Activated T-cell treated with anti-CD3 and anti-CD28 coated beads, Interleukin-2, amount 50 U/mL, for 24 hours (primary cell): ENCODE measurements around the gene LYVE1.

Source experiments
- DNase-seq: peaks from one replicate; pipeline ENCODE4 v3.0.0-alpha.2; 2020
- H3K27ac Mint-ChIP-seq: 2 replicates; pipeline ENCODE4 v1.8.0; 2020; ENCODE audit warnings: mild to moderate bottlenecking, mixed read lengths
- H3K27me3 Mint-ChIP-seq: 2 replicates; pipeline ENCODE4 v1.8.0; 2020; ENCODE audit warnings: mixed read lengths
- H3K36me3 Mint-ChIP-seq: 2 replicates; pipeline ENCODE4 v1.8.0; 2020; ENCODE audit warnings: low read depth, mixed read lengths
- H3K4me1 Mint-ChIP-seq: 2 replicates; pipeline ENCODE4 v1.8.0; 2020; ENCODE audit warnings: low read depth, mixed read lengths
- H3K4me3 Mint-ChIP-seq: 2 replicates; pipeline ENCODE4 v1.8.0; 2020; ENCODE audit warnings: mild to moderate bottlenecking, moderate library complexity, mixed read lengths
- H3K9me3 Mint-ChIP-seq: 2 replicates; pipeline ENCODE4 v1.8.0; 2020; ENCODE audit warnings: mixed read lengths

LYVE1 gene

DNA sequence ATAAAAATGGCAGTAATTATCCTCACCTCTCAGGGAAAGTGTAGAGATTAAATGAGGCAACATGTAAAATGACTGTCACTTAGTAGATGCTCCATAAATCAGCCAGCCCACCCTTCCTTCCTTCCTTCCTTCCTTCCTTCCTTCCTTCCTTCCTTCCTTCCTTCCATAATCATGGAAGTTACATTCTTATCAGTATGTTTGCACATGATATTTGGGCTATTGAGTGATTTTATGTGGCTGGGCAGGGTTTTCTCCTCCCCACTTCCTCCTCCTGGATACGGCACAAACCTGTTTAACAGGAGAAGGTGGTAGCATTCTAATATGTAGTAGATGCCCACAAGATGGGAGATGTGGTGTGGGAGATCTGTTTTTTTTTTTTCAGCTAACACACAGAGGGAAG lies 11.9 kb downstream of the LYVE1 start:
- H3K27ac Mint-ChIP-seq, result no peak overlapping the region
- DNase-seq, result no peak
- H3K9me3 Mint-ChIP-seq, result peaks cover 4% of the 10 kb centered on the region
- peaks cover 6% of the 10 kb centered on the region for H3K27me3 Mint-ChIP-seq
- H3K4me3 Mint-ChIP-seq, result no peak overlapping the region
- no peaks in the 10 kb centered on the region for H3K4me1 Mint-ChIP-seq
- H3K36me3 Mint-ChIP-seq, result no peaks in the 10 kb centered on the region

DNA sequence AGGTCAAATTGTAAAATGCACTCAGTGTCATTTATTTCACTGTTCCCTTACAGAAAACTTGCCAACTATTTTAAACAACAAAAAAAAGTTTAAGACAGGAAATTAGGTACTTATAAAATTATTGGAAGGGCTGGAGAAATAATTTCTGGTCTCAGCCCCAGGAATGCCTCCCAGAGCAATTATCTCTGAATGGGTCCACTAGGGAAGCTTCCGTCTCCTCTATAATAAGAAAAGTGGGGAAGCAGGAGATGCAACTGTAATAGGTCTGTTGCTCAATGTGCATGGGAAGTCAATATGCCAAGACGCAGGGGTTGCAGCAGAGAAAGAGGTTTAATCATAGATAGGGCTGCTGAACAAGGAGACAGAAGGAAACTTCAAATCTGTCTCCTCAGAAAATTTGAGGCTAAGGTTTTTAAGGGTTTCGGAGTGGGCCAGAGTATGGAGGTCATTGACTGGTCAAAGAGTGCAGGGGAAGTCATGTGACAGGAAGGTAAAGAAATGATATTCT lies 16.6 kb downstream of the LYVE1 start:
- DNase-seq, result no peak
- peaks cover 3% of the 10 kb centered on the region for H3K27me3 Mint-ChIP-seq
- peaks cover 6% of the 10 kb centered on the region for H3K9me3 Mint-ChIP-seq
- no peak overlapping the region for H3K27ac Mint-ChIP-seq
- no peaks in the 10 kb centered on the region for H3K4me1 Mint-ChIP-seq
- no peak overlapping the region for H3K4me3 Mint-ChIP-seq
- H3K36me3 Mint-ChIP-seq, result no peaks in the 10 kb centered on the region

DNA sequence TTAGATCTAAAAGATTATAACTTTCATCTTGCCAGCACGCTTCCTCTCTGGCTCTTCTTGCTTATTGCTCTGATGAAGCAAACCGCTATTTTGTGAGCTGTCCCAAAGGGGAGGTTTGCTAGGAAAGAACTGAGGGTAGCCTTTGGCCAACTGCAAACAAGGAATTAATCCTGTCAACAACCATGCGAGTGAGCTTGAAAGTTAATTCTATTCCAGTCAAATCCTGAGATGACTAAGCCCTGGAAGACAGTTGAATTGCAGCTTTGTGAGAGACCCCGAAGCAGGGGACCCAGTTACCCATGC lies 17.2 kb downstream of the LYVE1 start:
- peaks cover 6% of the 10 kb centered on the region for H3K9me3 Mint-ChIP-seq
- no peak overlapping the region for H3K27ac Mint-ChIP-seq
- H3K27me3 Mint-ChIP-seq, result peaks cover 3% of the 10 kb centered on the region
- H3K4me1 Mint-ChIP-seq, result no peaks in the 10 kb centered on the region
- no peak for DNase-seq
- no peaks in the 10 kb centered on the region for H3K36me3 Mint-ChIP-seq
- no peak overlapping the region for H3K4me3 Mint-ChIP-seq

- H3K27me3 Mint-ChIP-seq, result peaks cover 3% of the 10 kb centered on the region
- no peak for DNase-seq
- peaks cover 6% of the 10 kb centered on the region for H3K9me3 Mint-ChIP-seq
- no peaks in the 10 kb centered on the region for H3K36me3 Mint-ChIP-seq
- no peak overlapping the region for H3K4me3 Mint-ChIP-seq
- no peak overlapping the region for H3K27ac Mint-ChIP-seq
- no peaks in the 10 kb centered on the region for H3K4me1 Mint-ChIP-seq
Observed at GRCh38 chr11:10550503-10551289, 17.8 kb downstream of the LYVE1 start.

GRCh38 chr11:10544491-10545465 lies 23.7 kb downstream of the LYVE1 start:
- H3K4me1 Mint-ChIP-seq, result peaks cover 11% of the 10 kb centered on the region
- no peaks in the 10 kb centered on the region for H3K9me3 Mint-ChIP-seq
- no peaks in the 10 kb centered on the region for H3K27me3 Mint-ChIP-seq
- H3K4me3 Mint-ChIP-seq, result no peak overlapping the region
- no peak overlapping the region for H3K27ac Mint-ChIP-seq
- peaks cover 4% of the 10 kb centered on the region for H3K36me3 Mint-ChIP-seq
- DNase-seq, result no peak

- Mint-ChIP-seq H3K27ac (no peak overlapping the region), H3K27me3 (no peaks in the 10 kb centered on the region), H3K36me3 (peaks cover 4% of the 10 kb centered on the region), H3K4me1 (peaks cover 17% of the 10 kb centered on the region), H3K9me3 (no peaks in the 10 kb centered on the region), H3K4me3 (no peak overlapping the region)
- no peak for DNase-seq
Observed at GRCh38 chr11:10543782-10544181, 24.7 kb downstream of the LYVE1 start.

GRCh38 chr11:10542776-10543175 lies 25.7 kb downstream of the LYVE1 start:
- no peak overlapping the region for H3K27ac Mint-ChIP-seq
- no peak for DNase-seq
- H3K36me3 Mint-ChIP-seq, result peaks cover 4% of the 10 kb centered on the region
- no peak overlapping the region for H3K4me3 Mint-ChIP-seq
- H3K9me3 Mint-ChIP-seq, result no peaks in the 10 kb centered on the region
- no peaks in the 10 kb centered on the region for H3K27me3 Mint-ChIP-seq
- peaks cover 24% of the 10 kb centered on the region for H3K4me1 Mint-ChIP-seq

- H3K4me3 Mint-ChIP-seq, result peak overlapping the region; percentile 91
- peak overlapping the region; percentile 83 for H3K27ac Mint-ChIP-seq
- no peak for DNase-seq
- H3K4me1 Mint-ChIP-seq, result peaks cover 24% of the 10 kb centered on the region
- H3K9me3 Mint-ChIP-seq, result no peaks in the 10 kb centered on the region
- H3K27me3 Mint-ChIP-seq, result no peaks in the 10 kb centered on the region
- H3K36me3 Mint-ChIP-seq, result peaks cover 4% of the 10 kb centered on the region
Observed at GRCh38 chr11:10541561-10541930, 26.9 kb downstream of the LYVE1 start.

DNA sequence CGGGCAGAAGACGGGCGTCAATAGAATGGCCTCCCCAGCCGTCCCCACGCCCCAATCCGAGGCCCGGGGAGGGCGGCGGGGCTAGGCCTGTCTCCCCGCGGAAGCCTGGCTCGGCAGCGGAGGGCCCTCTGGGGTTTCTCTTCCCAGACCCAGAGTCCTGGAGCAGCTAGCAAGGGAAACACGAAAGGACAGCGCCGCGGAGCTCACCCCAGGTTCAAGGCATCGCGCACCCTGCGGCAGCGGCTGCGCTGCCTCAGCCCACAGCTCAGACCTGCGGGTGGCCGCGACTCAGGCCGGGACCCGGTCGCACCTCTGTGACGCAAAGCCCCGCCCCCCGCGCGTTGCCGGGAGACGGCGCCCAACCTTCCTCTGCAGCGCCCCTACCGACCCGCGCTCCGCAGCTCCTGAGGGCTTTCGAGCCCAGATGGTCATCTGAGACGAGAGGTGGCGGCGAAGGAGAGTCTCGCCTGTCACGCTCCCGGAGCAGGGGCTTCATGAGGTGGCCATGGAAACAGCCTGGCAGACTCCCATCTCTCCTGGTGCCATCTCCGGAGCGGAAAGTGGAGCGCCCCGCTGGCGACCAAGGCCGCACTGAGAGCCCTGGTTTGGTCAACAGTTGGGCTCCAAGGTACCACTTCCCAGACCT lies 27.4 kb downstream of the LYVE1 start, which contains the start of gene RNF141:
Gene RNF141, minus strand, starts transcription at position 273 of the 646 bp plus-strand sequence. CDS start 7,029 bp downstream, outside the sequence.
- Mint-ChIP-seq H3K36me3 (peaks cover 4% of the 10 kb centered on the region), H3K9me3 (no peaks in the 10 kb centered on the region), H3K4me3 (peak within 1 kb of the TSS; percentile 91), H3K27ac (peak within 1 kb of the TSS; percentile 83), H3K4me1 (peaks cover 26% of the 10 kb centered on the region), H3K27me3 (no peaks in the 10 kb centered on the region)
- peak; percentile 98 for DNase-seq

- peak overlapping the region; percentile 83 for H3K27ac Mint-ChIP-seq
- H3K4me3 Mint-ChIP-seq, result peak overlapping the region; percentile 91
- peaks cover 4% of the 10 kb centered on the region for H3K36me3 Mint-ChIP-seq
- no peaks in the 10 kb centered on the region for H3K9me3 Mint-ChIP-seq
- peaks cover 29% of the 10 kb centered on the region for H3K4me1 Mint-ChIP-seq
- H3K27me3 Mint-ChIP-seq, result no peaks in the 10 kb centered on the region
- DNase-seq, result no peak
Observed at GRCh38 chr11:10540546-10540914, 27.9 kb downstream of the LYVE1 start.

- peaks cover 4% of the 10 kb centered on the region for H3K36me3 Mint-ChIP-seq
- H3K4me3 Mint-ChIP-seq, result peak overlapping the region; percentile 91
- no peaks in the 10 kb centered on the region for H3K9me3 Mint-ChIP-seq
- no peak overlapping the region for H3K27ac Mint-ChIP-seq
- no peak for DNase-seq
- H3K27me3 Mint-ChIP-seq, result no peaks in the 10 kb centered on the region
- peaks cover 29% of the 10 kb centered on the region for H3K4me1 Mint-ChIP-seq
Observed at GRCh38 chr11:10539339-10539738, 29.1 kb downstream of the LYVE1 start.

DNA sequence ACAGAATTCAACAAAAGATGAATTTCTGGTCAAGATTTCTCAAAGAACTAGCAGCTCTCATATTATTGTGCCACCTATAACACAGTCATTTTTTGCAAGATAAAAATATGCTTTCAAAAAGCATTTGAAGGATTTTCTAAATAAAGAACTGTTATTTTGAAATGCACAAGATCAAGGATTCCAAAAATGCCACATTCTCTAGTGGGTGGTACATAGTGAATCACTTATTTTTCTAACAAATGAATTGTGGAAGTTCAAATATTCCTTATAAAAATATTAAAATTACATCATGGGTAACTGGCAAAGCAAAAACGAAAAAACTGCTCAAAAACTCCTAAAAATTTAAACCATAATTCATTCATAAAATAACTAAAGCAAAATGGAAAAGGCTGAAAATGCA lies 29.5 kb downstream of the LYVE1 start:
- Mint-ChIP-seq H3K27me3 (no peaks in the 10 kb centered on the region), H3K36me3 (peaks cover 6% of the 10 kb centered on the region), H3K4me1 (peaks cover 29% of the 10 kb centered on the region), H3K9me3 (no peaks in the 10 kb centered on the region), H3K27ac (no peak overlapping the region), H3K4me3 (no peak overlapping the region)
- no peak for DNase-seq

GRCh38 chr11:10537600-10537999 lies 30.9 kb downstream of the LYVE1 start:
- Mint-ChIP-seq H3K9me3 (no peaks in the 10 kb centered on the region), H3K27ac (no peak overlapping the region), H3K4me1 (peaks cover 29% of the 10 kb centered on the region)

GRCh38 chr11:10534316-10534715 lies 34.1 kb downstream of the LYVE1 start:
- Mint-ChIP-seq H3K27me3 (no peaks in the 10 kb centered on the region), H3K4me1 (peaks cover 14% of the 10 kb centered on the region), H3K27ac (no peak overlapping the region), H3K4me3 (no peak overlapping the region), H3K36me3 (peaks cover 35% of the 10 kb centered on the region), H3K9me3 (no peaks in the 10 kb centered on the region)
- DNase-seq, result no peak

More at GRCh38 chr11:10537600-10537999, 30.9 kb downstream of the LYVE1 start:
- DNase-seq, result no peak
- Mint-ChIP-seq H3K36me3 (peaks cover 15% of the 10 kb centered on the region), H3K4me3 (no peak overlapping the region), H3K27me3 (no peaks in the 10 kb centered on the region)
